Effector CD8-positive, alpha-beta T cell (primary cell): ENCODE results near the gene WDFY4.

Experiments
- DNase-seq: peaks from one replicate; lab custom pipeline; 2025; lab: John Stamatoyannopoulos, UW

The WDFY4 gene

GRCh38 chr10:48771234-48771633, 86.6 kb downstream of the WDFY4 start:
- no peak for DNase-seq

- no peak for DNase-seq
These were observed 87.4 kb downstream of the WDFY4 start for GRCh38 chr10:48772059-48772458.

GRCh38 chr10:48773580-48773979, 88.9 kb downstream of the WDFY4 start:
- DNase-seq = no peak

- DNase-seq = no peak
These were observed 89.9 kb downstream of the WDFY4 start for GRCh38 chr10:48774416-48775205.

GRCh38 chr10:48775206-48775517, 90.5 kb downstream of the WDFY4 start:
- no peak for DNase-seq

- no peak for DNase-seq
These were observed 91.4 kb downstream of the WDFY4 start for GRCh38 chr10:48776005-48776522.

GRCh38 chr10:48776528-48776927, 91.9 kb downstream of the WDFY4 start:
- DNase-seq = no peak

- DNase-seq = no peak
These were observed 92.4 kb downstream of the WDFY4 start for GRCh38 chr10:48777110-48777509.

- no peak for DNase-seq
These were observed 93.7 kb downstream of the WDFY4 start for GRCh38 chr10:48778193-48778857.

GRCh38 chr10:48779077-48779476, 94.4 kb downstream of the WDFY4 start:
- no peak for DNase-seq

- DNase-seq = no peak
These were observed 95.0 kb downstream of the WDFY4 start for GRCh38 chr10:48779546-48780152.

GRCh38 chr10:48780341-48780740, 95.7 kb downstream of the WDFY4 start:
- DNase-seq = no peak

- DNase-seq = no peak
These were observed 97.7 kb downstream of the WDFY4 start for GRCh38 chr10:48782386-48782785.

GRCh38 chr10:48784031-48784430, 99.4 kb downstream of the WDFY4 start:
- no peak for DNase-seq

GRCh38 chr10:48785796-48786195, 101.1 kb downstream of the WDFY4 start:
- no peak for DNase-seq

GRCh38 chr10:48786606-48787282, 102.1 kb downstream of the WDFY4 start:
- no peak for DNase-seq

GRCh38 chr10:48788554-48788953, 103.9 kb downstream of the WDFY4 start:
- no peak for DNase-seq

- DNase-seq = no peak
These were observed 105.1 kb downstream of the WDFY4 start for GRCh38 chr10:48789486-48790456.

- DNase-seq = no peak
These were observed 105.9 kb downstream of the WDFY4 start for GRCh38 chr10:48790457-48791044.

- DNase-seq = no peak
These were observed 106.7 kb downstream of the WDFY4 start for GRCh38 chr10:48791267-48791928.
